Lung (tissue), 12 donors: Measurements from ENCODE around the gene PDIA2. TPM values are rescaled to one million over a fixed set of nuclear protein-coding genes. Genes with fewer than 3 reads are reported as not detected.
A peak's percentile ranks its signal among the peaks of the same experiment; 100 is the strongest.

ENCODE experiments used
- ATAC-seq: fragments of 200-7000 bp; cut with Tn5 transposase; one replicate; pipeline ENCODE4 v1.9.1; 2020; ENCODE audit warnings: moderate number of reproducible peaks; ENCODE audit not compliant: insufficient read depth, low FRiP score
- DNase-seq, 3 donors: peaks; one replicate each; pipeline ENCODE4 v3.0.0-alpha.2; 2013 to 2017
- H3K27ac ChIP-seq, 2 donors: one replicate each; pipeline ENCODE4 v1.5.1; 2013; ENCODE audit warnings: mild to moderate bottlenecking in 2 of 2, moderate library complexity in 2 of 2, control low read depth in 1 of 2, inconsistent platforms in 1 of 2, low read depth in 1 of 2, low read length in 1 of 2
- H3K27me3 ChIP-seq, 3 donors: one replicate each; pipeline ENCODE4 v1.5.1; 2013; ENCODE audit warnings: low read length in 2 of 3; ENCODE audit not compliant: control insufficient read depth in 3 of 3, insufficient read depth in 3 of 3
- H3K36me3 ChIP-seq, 4 donors: one replicate each; pipeline ENCODE4 v1.5.1; 2013; ENCODE audit warnings: low read length in 4 of 4, mild to moderate bottlenecking in 1 of 4, moderate library complexity in 1 of 4; ENCODE audit not compliant: control insufficient read depth in 4 of 4, insufficient read depth in 4 of 4
- H3K4me1 ChIP-seq, 5 donors: one replicate each; pipeline ENCODE4 v1.5.1; 2013; ENCODE audit warnings: low read length in 5 of 5, mild to moderate bottlenecking in 2 of 5, moderate library complexity in 1 of 5; ENCODE audit not compliant: control insufficient read depth in 5 of 5, insufficient read depth in 5 of 5
- H3K4me3 ChIP-seq: one replicate; pipeline ENCODE4 v1.5.1; 2013; ENCODE audit warnings: mild to moderate bottlenecking, control low read depth, moderate library complexity
- H3K9ac ChIP-seq, 2 donors: one replicate each; pipeline ENCODE4 v1.5.1; 2013; ENCODE audit warnings: low read length in 2 of 2, control low read depth in 1 of 2; ENCODE audit not compliant: insufficient read depth in 1 of 2
- H3K9me3 ChIP-seq, 4 donors: one replicate each; pipeline ENCODE4 v1.5.1; 2013; ENCODE audit warnings: low read length in 3 of 4, mild to moderate bottlenecking in 1 of 4, moderate library complexity in 1 of 4; ENCODE audit not compliant: control insufficient read depth in 4 of 4, insufficient read depth in 3 of 4
- WGBS, 2 donors: extraction: QIAGEN DNeasy Blood & Tissue Kit; methylation state at CpG; one replicate each; pipeline ENCODE4 v1.1.7; 2013; 5-methylcytosine and 5-hydroxymethylcytosine counted together
- polyA plus RNA-seq, 2 donors: library from polyadenylated mRNA; stranded (reverse); fragments of 200-250 nt; gene quantifications; one replicate each; pipeline ENCODE4 v1.2.1, GENCODE V29; 2013
- total RNA-seq, 2 donors: library from RNA; depleted of rRNA in 1 of 2; stranded (reverse); fragments of >200 nt in 1 of 2; gene quantifications; one replicate each; pipeline ENCODE4 v1.2.1, GENCODE V29; 2014 to 2021
- TF ChIP-seq, protein P1 (sequence below): IDR thresholded peaks from 2 replicates; pipeline ENCODE4 v1.5.1; 2012; ENCODE audit warnings: mild to moderate bottlenecking; ENCODE audit errors: control extremely low read depth, extremely low read depth
- donor health status: control.
- donor health status: control.
- donor health status: Bipolar disorder and iron deficiency.
- donor health status: healthy.
- donor health status: DM: yes; HTN: yes; CAD: no.

PDIA2 gene
- total and polyA plus RNA-seq, 4 donors = 0.19 to 0.65 (median 0.24) TPM

DNA sequence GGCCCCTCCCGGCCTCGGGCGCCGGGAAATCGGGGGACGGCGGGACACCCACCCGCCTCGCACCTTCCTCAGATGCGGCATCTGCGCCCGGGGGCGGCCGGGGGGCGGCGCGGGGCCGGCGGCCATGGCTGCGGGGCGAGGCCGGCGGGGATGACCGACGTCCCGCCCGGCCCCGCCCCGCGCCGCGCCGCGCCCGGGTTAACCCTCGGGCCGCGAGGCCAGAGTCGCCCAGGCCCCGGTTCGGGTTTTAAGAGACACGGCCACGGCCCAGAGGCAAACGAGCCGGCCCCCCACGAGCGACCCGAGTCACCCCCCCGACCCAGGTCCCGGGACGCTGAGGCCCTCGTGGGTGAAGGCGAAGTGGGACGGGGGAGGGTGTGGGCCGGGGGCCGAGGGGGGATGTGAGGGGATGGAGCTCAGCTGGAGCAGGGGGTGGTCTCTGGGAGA lies 7.2 kb upstream of the PDIA2 start, which contains the start of gene RGS11:
Gene RGS11, minus strand, starts transcription at position 159 of the 447 bp plus-strand sequence. Its CDS starts 33 bp downstream, at position 126.
- H3K9ac ChIP-seq = no peak within 1 kb of the TSS
- TF ChIP-seq, protein P1, sequence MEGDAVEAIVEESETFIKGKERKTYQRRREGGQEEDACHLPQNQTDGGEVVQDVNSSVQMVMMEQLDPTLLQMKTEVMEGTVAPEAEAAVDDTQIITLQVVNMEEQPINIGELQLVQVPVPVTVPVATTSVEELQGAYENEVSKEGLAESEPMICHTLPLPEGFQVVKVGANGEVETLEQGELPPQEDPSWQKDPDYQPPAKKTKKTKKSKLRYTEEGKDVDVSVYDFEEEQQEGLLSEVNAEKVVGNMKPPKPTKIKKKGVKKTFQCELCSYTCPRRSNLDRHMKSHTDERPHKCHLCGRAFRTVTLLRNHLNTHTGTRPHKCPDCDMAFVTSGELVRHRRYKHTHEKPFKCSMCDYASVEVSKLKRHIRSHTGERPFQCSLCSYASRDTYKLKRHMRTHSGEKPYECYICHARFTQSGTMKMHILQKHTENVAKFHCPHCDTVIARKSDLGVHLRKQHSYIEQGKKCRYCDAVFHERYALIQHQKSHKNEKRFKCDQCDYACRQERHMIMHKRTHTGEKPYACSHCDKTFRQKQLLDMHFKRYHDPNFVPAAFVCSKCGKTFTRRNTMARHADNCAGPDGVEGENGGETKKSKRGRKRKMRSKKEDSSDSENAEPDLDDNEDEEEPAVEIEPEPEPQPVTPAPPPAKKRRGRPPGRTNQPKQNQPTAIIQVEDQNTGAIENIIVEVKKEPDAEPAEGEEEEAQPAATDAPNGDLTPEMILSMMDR = no peak
- WGBS, 2 donors = 3 to 7% methylated on average over 18 to 56 of the region's 56 CpGs
- peaks cover 3 to 23% (median 7%) of the 10 kb centered on the region in 3 donors for H3K27me3 ChIP-seq
- H3K27ac ChIP-seq = peak within 1 kb of the TSS in 1 of 2 donors; percentile 34
- H3K4me3 ChIP-seq = peak within 1 kb of the TSS; percentile 45
- no peak for DNase-seq
- H3K4me1 ChIP-seq = peaks cover 0 to 17% (median 0%) of the 10 kb centered on the region in 5 donors
- H3K36me3 ChIP-seq = no peaks in the 10 kb centered on the region
- ATAC-seq = no peak
- H3K9me3 ChIP-seq = peaks cover 0 to 1% (median 0%) of the 10 kb centered on the region in 4 donors

DNA sequence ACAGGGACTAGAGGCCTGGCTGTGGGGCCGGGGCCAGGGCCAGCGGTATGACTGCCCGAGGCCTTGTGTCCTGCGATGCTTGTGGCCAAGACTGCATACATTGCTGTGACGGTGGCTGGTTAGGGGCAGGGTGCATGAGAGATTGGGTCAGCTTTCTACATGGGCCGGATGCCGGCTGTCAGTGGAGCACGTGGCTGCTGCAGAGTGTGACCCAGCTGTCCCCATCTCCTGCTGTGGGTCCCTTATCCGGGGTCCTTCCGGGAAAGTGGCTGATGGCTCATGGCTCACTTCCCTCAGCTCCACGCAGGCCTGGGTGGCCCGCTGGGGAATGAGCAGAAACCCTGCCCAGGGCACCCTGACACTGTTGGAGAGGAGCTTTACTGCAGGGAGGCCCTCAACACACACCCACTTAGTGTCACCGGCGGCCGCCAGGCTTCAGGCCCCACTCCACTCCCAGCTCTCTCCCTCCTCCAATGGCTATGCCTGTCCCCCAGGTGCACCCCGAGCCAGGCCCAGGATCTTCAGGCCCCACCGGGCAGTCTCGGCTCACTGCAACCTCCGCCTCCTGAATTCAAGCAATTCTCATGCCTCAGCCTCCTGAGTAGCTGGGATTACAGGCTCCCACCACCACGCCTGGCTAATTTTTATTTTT lies 6.4 kb upstream of the PDIA2 start:
- Histone ChIP-seq H3K36me3 (no peaks in the 10 kb centered on the region), H3K4me1 (peaks cover 0 to 20% (median 0%) of the 10 kb centered on the region in 5 donors), H3K27ac (peak overlapping the region in 1 of 2 donors; percentile 34), H3K27me3 (peaks cover 6 to 30% (median 7%) of the 10 kb centered on the region in 3 donors), H3K4me3 (no peak overlapping the region), H3K9me3 (peaks cover 0 to 1% (median 0%) of the 10 kb centered on the region in 4 donors), H3K9ac (no peak overlapping the region)
- WGBS, 2 donors = 77 to 86% methylated on average over 20 of the region's 20 CpGs
- ATAC-seq (no peak), DNase-seq (peak; percentile 54 to 76 (median 71))
- TF ChIP-seq, protein P1 = no peak

DNA sequence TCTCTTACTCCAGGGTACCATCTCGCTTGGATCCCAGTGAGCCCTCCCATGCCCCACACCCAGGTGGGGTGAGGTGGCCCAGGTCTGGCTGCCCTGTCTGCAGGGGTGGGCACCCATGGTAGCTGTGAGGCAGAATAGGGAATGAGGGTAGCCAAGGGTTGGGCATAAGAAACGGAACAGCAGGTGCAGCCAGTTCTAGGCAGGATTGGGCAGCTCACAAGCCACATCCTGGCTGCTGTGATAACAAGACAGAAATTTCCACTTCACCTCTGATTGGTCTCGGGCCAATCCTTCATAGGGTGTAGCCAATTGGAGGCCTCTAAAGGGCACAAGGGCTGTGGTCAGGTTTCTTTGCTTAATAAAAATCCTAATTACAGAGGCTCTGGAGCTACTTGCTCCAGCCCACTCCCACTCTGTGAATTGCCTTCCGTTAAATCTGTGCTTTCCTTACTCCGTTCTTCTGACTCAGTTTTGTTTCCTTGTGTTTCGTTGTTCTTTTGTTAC lies 4.0 kb upstream of the PDIA2 start:
- ATAC-seq (no peak), DNase-seq (peak; percentile 34 to 64 (median 50))
- Histone ChIP-seq H3K27ac (no peak overlapping the region), H3K27me3 (peaks cover 7 to 25% (median 9%) of the 10 kb centered on the region in 3 donors), H3K9ac (no peak overlapping the region), H3K4me1 (peaks cover 0 to 20% (median 0%) of the 10 kb centered on the region in 5 donors), H3K9me3 (peaks cover 0 to 1% (median 0%) of the 10 kb centered on the region in 4 donors), H3K36me3 (no peaks in the 10 kb centered on the region), H3K4me3 (no peak overlapping the region)
- TF ChIP-seq, protein P1 = no peak
- 45 to 56% methylated on average over 6 of the region's 6 CpGs for WGBS, 2 donors
